Right cardiac atrium (tissue), 5 donors: Measurements from ENCODE around the gene RANBP2. TPM values are rescaled to one million over a fixed set of nuclear protein-coding genes. Genes with fewer than 3 reads are reported as not detected.

Source experiments
- polyA plus RNA-seq: library from polyadenylated mRNA; stranded (reverse); fragments of 200-250 nt; gene quantifications from one replicate; pipeline ENCODE4 v1.2.3, GENCODE V29; 2013
- total RNA-seq, 4 donors: library from RNA; stranded (reverse); fragmentation: NEBNext Ultra II Directional; extraction: Animal tissue kit (Norgen Biotek cat#: 25700); gene quantifications; one replicate each; pipeline ENCODE4 v1.2.1, GENCODE V29; 2021
- donor health status: healthy with polysubstance abuse.
- donor health status: DM: no; HTN: yes; CAD: no.
- donor health status: DM: no; HTN: no; CAD: no.
- donor health status: DM: no; HTN: yes; CAD: no; lungs with severe emphysema.
- donor health status: DM: yes; HTN: yes; CAD: no.

Gene RANBP2
- total and polyA plus RNA-seq, 5 donors = 15.8 to 70.4 (median 54.8) TPM

Other genes with a start within 250 kb of the RANBP2 start
- 10 to 100 TPM; 45.5 to 65.6 (median 55.9) TPM for gene LIMS1, start 185.0 kb upstream of the RANBP2 start, total RNA-seq
- 21.4 TPM for gene LIMS1, start 185.0 kb upstream of the RANBP2 start, polyA plus RNA-seq
- 1 to 10 TPM; 2.1 to 2.7 (median 2.5) TPM for gene CCDC138, start 67.3 kb downstream of the RANBP2 start, total RNA-seq
- 0.86 TPM for gene CCDC138, start 67.3 kb downstream of the RANBP2 start, polyA plus RNA-seq